Activated naive CD4-positive, alpha-beta T cell treated with anti-CD3 and anti-CD28 coated beads, Interleukin-2, amount 50 U/mL, for 16 hours (primary cell): ENCODE data around the gene PGM1.
"Not testable (repeated sequence)": the region's sequence is repeated elsewhere in the genome, so short reads cannot be mapped to it uniquely, and the experiment has no call there.

Experiments
- DNase-seq: peaks from one replicate; pipeline ENCODE4 v3.0.0-alpha.2; 2020

Gene PGM1

DNA sequence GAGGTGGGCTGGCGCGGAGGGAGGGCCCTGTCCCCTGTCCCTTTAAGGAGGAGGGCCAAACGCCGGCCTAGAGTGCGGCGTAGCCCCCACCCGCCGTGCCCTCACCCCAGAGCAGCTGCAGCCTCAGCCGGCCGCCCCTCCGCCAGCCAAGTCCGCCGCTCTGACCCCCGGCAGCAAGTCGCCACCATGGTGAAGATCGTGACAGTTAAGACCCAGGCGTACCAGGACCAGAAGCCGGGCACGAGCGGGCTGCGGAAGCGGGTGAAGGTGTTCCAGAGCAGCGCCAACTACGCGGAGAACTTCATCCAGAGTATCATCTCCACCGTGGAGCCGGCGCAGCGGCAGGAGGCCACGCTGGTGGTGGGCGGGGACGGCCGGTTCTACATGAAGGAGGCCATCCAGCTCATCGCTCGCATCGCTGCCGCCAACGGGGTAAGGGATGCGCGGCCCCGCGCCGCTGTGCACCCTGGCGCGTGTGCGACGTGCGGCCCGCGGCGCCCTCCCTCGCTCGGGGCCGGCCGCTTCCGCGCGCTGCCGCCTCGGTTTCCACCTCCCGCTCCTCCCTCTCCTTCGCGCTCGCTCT is at the start of gene PGM1:
Gene PGM1, plus strand, starts transcription at position 109 of the 583 bp plus-strand sequence. Its CDS starts 78 bp downstream, at position 187.
- DNase-seq, result peak; percentile 79

GRCh38 chr1:63545780-63546179 is 47.4 kb upstream of the PGM1 start:
- no peak for DNase-seq

GRCh38 chr1:63547621-63548294 is 45.5 kb upstream of the PGM1 start:
- no peak for DNase-seq

DNA sequence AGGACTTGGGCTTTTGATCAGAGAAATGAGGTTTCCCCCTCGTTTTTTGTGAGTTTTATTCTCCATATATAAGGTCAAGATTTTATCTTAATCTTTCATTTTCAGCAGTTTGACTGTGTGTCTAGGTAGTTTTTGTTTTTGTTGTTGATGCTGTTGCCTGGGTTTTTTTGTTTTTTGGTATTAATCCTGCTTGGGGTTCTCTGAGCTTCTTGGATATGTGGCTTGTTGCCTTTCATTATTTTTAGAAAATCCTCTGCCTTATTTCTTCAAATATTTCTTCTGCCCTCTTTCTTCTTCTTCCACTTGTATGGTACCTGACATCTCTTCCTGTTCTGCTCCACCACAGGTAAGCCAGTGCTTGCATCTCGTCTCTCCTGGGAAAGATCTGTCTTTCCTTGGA is 44.9 kb upstream of the PGM1 start:
- DNase-seq, result no peak

DNA sequence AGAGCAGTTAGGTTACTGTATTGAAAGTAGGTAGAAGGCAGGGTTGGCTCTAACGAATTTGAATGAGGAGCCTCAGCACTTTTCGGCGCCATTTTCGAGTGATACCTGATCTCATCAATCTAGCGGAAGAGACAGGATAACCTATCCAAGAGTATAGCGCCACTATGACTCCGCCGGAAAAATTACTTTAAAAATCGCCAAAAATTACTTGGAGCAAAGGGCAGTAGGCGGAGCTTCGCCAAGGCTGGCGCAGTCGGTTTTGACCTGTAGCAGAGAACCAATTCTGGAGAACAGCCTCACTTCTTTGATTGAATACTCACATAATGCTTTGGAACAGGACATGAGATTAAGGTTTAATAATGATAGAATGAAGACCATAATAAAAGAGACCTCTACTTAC is 44.3 kb upstream of the PGM1 start:
- no peak for DNase-seq

DNA sequence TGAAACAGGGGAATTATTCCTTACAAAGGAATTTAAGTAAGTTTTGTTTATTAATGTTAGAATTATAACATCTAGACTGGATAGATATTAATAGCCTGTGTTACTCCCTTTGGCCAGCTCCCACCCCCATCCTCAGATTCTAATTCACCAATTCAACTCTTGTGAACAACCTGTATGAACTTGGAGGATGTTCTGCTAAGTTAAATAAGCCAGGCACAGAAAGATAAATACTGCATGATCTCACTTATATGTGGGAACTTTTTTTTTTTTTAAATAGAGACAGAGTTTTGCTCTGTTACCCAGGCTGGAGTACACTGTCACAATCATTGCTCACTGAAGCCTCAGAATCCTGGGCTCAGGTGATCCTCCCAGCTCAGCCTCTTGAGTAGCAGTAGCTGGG is 37.7 kb upstream of the PGM1 start:
- no peak for DNase-seq

DNA sequence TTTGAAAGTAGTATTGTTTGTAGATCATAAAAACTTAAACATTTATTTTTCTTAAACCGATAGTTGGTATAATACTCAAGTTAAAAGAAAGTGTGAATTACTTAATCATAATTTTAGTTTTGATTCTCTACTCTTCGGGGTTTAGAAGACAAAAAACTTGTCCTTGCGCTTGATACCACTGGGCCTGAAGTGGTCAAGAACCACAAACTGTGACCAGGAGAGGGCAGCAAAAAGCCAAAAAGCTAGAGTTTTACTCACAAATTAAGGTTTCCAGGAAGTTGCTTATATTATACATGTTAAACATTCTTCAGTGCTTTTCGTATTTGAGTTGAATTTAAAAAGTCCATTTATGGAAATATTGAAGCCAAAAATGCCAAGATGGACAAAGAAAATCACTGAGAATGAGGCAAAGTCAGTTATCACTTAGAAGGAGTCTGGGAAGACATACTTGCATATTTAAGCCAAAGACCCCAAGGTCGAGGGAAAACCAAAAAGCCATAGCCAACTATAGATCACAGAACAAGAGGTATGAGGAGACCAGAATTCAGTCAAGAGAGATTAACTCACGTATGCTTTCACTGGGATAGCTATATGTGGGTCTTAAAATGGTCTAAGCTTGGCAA is 35.7 kb upstream of the PGM1 start:
- DNase-seq, result peak; percentile 12

- no peak for DNase-seq
Measured at GRCh38 chr1:63559357-63559756, 33.9 kb upstream of the PGM1 start.

- no peak for DNase-seq
Measured at GRCh38 chr1:63563745-63564144, 29.5 kb upstream of the PGM1 start.

GRCh38 chr1:63569068-63569467 is 24.1 kb upstream of the PGM1 start:
- no peak for DNase-seq

GRCh38 chr1:63569640-63570316 is 23.4 kb upstream of the PGM1 start:
- no peak for DNase-seq

- not testable (repeated sequence) for DNase-seq
Measured at GRCh38 chr1:63572686-63573085, 20.5 kb upstream of the PGM1 start.

GRCh38 chr1:63574203-63574796 is 18.9 kb upstream of the PGM1 start:
- not testable (repeated sequence) for DNase-seq

DNA sequence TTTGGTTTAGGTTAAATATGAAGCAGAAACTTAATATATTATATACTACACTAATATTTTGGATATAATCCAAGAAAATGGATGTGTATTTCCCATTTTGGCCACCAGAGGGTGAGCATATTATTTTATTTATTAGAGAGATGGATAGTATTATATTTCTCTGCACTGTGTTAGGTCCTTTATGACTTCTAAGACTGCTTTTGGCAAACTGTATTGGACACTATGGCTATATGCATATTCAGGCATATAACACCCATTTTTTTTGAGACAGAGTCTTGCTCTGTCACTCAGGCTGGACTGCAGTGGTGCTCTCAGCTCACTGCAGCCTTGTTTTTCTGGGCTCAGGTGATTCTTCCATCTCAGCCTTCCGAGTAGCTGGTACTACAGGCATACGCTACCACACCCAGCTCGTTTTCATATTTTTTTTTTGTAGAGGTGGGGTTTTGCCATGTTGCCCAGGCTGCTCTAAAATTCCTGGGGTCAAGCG is 17.8 kb upstream of the PGM1 start:
- no peak for DNase-seq

DNA sequence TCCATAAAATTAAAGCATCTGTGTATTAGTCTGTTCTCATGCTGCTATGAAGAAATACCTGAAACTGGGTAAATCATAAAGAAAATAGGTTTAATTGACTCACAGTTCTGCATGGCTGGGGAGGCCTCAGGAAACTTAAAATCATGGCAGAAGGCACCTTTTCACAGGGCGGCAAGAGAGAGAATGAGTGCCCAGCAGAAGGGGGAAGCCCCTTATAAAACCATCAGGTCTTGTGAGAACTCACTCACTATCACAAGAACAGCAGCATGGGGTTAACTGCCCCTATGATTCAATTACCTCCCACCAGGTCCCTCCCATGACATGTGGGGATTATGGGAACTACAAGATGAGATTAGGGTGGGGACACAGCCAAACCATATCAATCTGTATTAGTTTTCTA is 6.9 kb upstream of the PGM1 start:
- not testable (repeated sequence) for DNase-seq

DNA sequence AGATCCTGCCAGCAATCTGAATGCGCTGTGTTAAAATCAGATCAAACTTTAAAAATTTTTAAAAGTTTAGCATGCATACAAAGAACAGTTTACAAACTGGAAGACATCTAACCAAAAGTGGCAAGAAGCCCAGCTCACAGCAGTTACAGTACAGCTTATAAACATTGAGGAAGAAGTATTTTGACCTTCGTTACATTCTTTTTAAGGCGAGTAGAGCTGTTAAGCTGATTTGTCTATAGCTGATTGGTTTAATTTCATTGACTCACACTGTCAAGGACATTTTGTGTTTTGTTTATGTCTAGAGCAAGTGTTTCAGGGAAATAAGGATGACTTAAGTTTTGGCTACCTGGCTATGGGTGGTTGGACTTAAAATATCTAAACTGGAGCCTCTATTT is 3.0 kb upstream of the PGM1 start:
- DNase-seq, result no peak

GRCh38 chr1:63592536-63593302 is 492 bp upstream of the PGM1 start:
- no peak for DNase-seq

GRCh38 chr1:63593886-63594605 is 835 bp downstream of the PGM1 start:
- DNase-seq, result peak; percentile 76

- no peak for DNase-seq
Measured at GRCh38 chr1:63595435-63595834, 2.2 kb downstream of the PGM1 start.

DNA sequence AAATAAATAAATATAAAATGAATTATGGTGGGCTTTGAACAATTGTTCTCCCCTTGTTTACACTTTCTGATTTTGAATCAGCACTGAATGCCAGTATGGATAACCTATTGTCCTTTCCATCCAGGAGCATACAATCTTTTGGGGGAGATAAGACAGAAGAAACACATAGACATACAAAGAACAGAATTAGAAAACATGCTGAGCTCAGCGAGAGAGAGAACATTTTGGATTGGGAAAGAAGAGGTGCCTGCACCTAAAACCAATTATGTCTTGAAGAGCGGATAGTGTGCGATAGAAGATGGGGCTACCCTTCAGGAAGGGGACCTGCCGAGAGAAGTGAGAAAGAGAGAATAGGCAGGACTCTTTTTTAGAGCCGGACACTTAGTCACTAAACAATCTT is 6.6 kb downstream of the PGM1 start:
- DNase-seq, result no peak

DNA sequence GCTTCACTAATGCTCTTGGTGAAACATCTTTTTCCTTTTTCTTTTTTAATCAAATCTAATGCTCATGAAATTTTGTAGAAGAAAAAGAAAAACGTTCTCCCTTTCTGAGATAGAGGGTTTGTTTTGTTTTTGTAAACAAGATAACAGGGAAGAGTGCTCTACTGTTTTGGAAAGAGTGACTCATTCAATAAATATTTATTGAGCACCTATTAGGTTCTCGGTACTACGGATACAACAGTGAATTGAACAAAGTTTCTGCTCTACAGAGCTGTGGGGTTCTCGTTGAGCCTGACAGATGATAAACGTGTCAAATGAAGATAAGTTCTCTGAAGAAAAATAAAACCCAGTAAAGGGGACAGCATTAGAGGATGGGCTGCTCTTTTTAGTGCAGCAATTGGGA is 7.0 kb downstream of the PGM1 start:
- no peak for DNase-seq

DNA sequence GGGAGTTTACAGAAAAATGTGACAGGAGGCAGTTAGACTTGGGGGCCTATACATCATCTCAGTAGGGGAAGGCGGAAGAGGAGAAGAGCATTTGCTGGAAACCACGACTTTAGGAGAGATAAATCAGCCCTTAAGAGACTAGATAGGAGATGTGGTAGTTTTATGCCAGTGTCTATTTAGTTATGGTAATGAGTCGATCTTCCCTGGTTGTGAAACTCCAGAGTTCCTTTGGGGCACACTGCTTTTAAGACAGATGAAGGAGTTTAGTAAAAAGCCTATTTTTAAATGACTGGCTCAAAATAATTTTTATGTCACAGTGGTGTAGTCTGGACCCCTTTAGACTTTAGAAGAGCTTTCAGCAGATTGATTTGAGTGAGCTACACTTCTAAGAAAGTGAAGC is 7.8 kb downstream of the PGM1 start:
- DNase-seq, result no peak
